HEK293 (cell line): Measurements from ENCODE around the gene CAPNS1.
A peak's percentile ranks its signal among the peaks of the same experiment; 100 is the strongest.

Source experiments
- EGR2 ChIP-seq: fragments of 450-650 bp; formaldehyde crosslinking; IDR thresholded peaks from 2 replicates; pipeline ENCODE4 v1.5.1; 2016; ENCODE audit warnings: low read depth, missing biosample characterization, missing genetic modification characterization
- FEZF1 ChIP-seq: fragments of 450-650 bp; formaldehyde crosslinking; IDR thresholded peaks from 2 replicates; pipeline ENCODE4 v1.5.1; 2016; ENCODE audit warnings: missing biosample characterization, missing genetic modification characterization
- HIC1 ChIP-seq: fragments of 450-650 bp; formaldehyde crosslinking; IDR thresholded peaks from 2 replicates; pipeline ENCODE4 v1.5.1; 2016; ENCODE audit warnings: missing biosample characterization, missing genetic modification characterization
- HOXC10 ChIP-seq: sonication (generic); formaldehyde crosslinking; IDR thresholded peaks from 2 replicates; pipeline ENCODE4 v1.8.1; 2023; ENCODE audit warnings: mild to moderate bottlenecking, missing genetic modification reagents
- MZF1 ChIP-seq: fragments of 450-650 bp; formaldehyde crosslinking; IDR thresholded peaks from 2 replicates; pipeline ENCODE4 v1.5.1; 2017; ENCODE audit warnings: missing biosample characterization, missing genetic modification characterization, borderline replicate concordance
- OSR2 ChIP-seq: fragments of 450-650 bp; formaldehyde crosslinking; IDR thresholded peaks from 2 replicates; pipeline ENCODE4 v1.5.1; 2016; ENCODE audit warnings: missing biosample characterization, missing genetic modification characterization
- PATZ1 ChIP-seq: fragments of 450-650 bp; formaldehyde crosslinking; IDR thresholded peaks from 2 replicates; pipeline ENCODE4 v1.5.1; 2016; ENCODE audit warnings: missing biosample characterization, missing genetic modification characterization
- PRDM1 ChIP-seq: fragments of 450-650 bp; formaldehyde crosslinking; IDR thresholded peaks from 2 replicates; pipeline ENCODE4; 2016; ENCODE audit warnings: missing biosample characterization, missing genetic modification characterization
- PRDM2 ChIP-seq: fragments of 450-650 bp; formaldehyde crosslinking; IDR thresholded peaks from 2 replicates; pipeline ENCODE4 v1.5.1; 2016; ENCODE audit warnings: missing biosample characterization, missing genetic modification characterization, borderline replicate concordance
- REST ChIP-seq: fragments of 450-650 bp; formaldehyde crosslinking; IDR thresholded peaks from 2 replicates; pipeline ENCODE4 v1.5.1; 2016; ENCODE audit warnings: missing biosample characterization, missing genetic modification characterization
- TCF7L2 ChIP-seq: IDR thresholded peaks from 2 replicates; pipeline ENCODE4 v1.6.1; 2011; ENCODE audit warnings: low read depth, mild to moderate bottlenecking, inconsistent platforms, low read length, moderate library complexity, borderline replicate concordance
- ZBTB1 ChIP-seq: fragments of 450-650 bp; formaldehyde crosslinking; IDR thresholded peaks from 2 replicates; pipeline ENCODE4 v1.5.1; 2016; ENCODE audit warnings: missing biosample characterization, missing genetic modification characterization
- ZBTB21 ChIP-seq: fragments of 450-650 bp; formaldehyde crosslinking; IDR thresholded peaks from 2 replicates; pipeline ENCODE4 v1.5.1; 2017; ENCODE audit warnings: missing biosample characterization, missing genetic modification characterization
- ZBTB49 ChIP-seq: fragments of 450-650 bp; formaldehyde crosslinking; IDR thresholded peaks from 2 replicates; pipeline ENCODE4 v1.5.1; 2016; ENCODE audit warnings: missing biosample characterization, missing genetic modification characterization, low read depth
- ZNF140 ChIP-seq: fragments of 450-650 bp; formaldehyde crosslinking; IDR thresholded peaks from 2 replicates; pipeline ENCODE4 v1.5.1; 2016; ENCODE audit warnings: missing biosample characterization, missing genetic modification characterization
- ZNF292 ChIP-seq: fragments of 450-650 bp; formaldehyde crosslinking; IDR thresholded peaks from 2 replicates; pipeline ENCODE4 v1.5.1; 2016; ENCODE audit warnings: low read depth, missing biosample characterization, missing genetic modification characterization, borderline replicate concordance
- ZNF394 ChIP-seq: fragments of 450-650 bp; formaldehyde crosslinking; IDR thresholded peaks from 2 replicates; pipeline ENCODE4 v1.5.1; 2016; ENCODE audit warnings: missing biosample characterization, missing genetic modification characterization, mild to moderate bottlenecking, moderate library complexity, borderline replicate concordance
- ZNF416 ChIP-seq: fragments of 450-650 bp; formaldehyde crosslinking; IDR thresholded peaks from 2 replicates; pipeline ENCODE4 v1.5.1; 2016; ENCODE audit warnings: missing biosample characterization, missing genetic modification characterization
- ZNF426 ChIP-seq: fragments of 450-650 bp; formaldehyde crosslinking; IDR thresholded peaks from 2 replicates; pipeline ENCODE4 v1.5.1; 2017; ENCODE audit warnings: missing biosample characterization, missing genetic modification characterization, mild to moderate bottlenecking, inconsistent platforms, moderate library complexity
- ZNF529 ChIP-seq: fragments of 450-650 bp; formaldehyde crosslinking; IDR thresholded peaks from 2 replicates; pipeline ENCODE4 v1.5.1; 2017; ENCODE audit warnings: missing genetic modification characterization, missing biosample characterization; ENCODE audit not compliant: insufficient replicate concordance
- ZNF664 ChIP-seq: fragments of 450-650 bp; formaldehyde crosslinking; IDR thresholded peaks from 2 replicates; pipeline ENCODE4 v1.5.1; 2016; ENCODE audit warnings: missing biosample characterization, missing genetic modification characterization
- ZNF670 ChIP-seq: fragments of 450-650 bp; formaldehyde crosslinking; IDR thresholded peaks from 2 replicates; pipeline ENCODE4 v1.5.1; 2016; ENCODE audit warnings: missing biosample characterization, missing genetic modification characterization, low read depth

Gene CAPNS1

GRCh38 chr19:36141039-36141927 lies 1.4 kb downstream of the CAPNS1 start (continued):
- no peak for TF ChIP-seq PRDM2 (tag by site-specific recombination)
- TF ChIP-seq ZBTB49 (tag by site-specific recombination), result no peak
- no peak for TF ChIP-seq ZNF140
- TF ChIP-seq PATZ1 (tag by site-specific recombination), result no peak; the same call in 1 of the 2 replicates
- TF ChIP-seq OSR2 (tag by site-specific recombination), result no peak
- TF ChIP-seq HIC1 (tag by site-specific recombination), result no peak
- TF ChIP-seq MZF1 (tag by site-specific recombination), result no peak
- peak; percentile 59; the same call in 1 of the 2 replicates for TF ChIP-seq ZBTB21 (tag by site-specific recombination)
- TF ChIP-seq TCF7L2, result no peak
- TF ChIP-seq FEZF1, result no peak
- no peak for TF ChIP-seq ZNF664 (tag by site-specific recombination)
- 0 out of 2 replicates have a peak, but pooled peaks have one; percentile 7 for TF ChIP-seq EGR2 (tag by site-specific recombination)
- no peak for TF ChIP-seq ZNF394 (tag by site-specific recombination)
- TF ChIP-seq ZBTB1 (tag by site-specific recombination), result no peak
- no peak for TF ChIP-seq PRDM1 (tag by site-specific recombination)
- TF ChIP-seq REST (tag by site-specific recombination), result no peak
- no peak for TF ChIP-seq ZNF416 (tag by site-specific recombination)
- no peak for TF ChIP-seq ZNF670
- TF ChIP-seq ZNF426, result no peak
- TF ChIP-seq ZNF292, result no peak
- TF ChIP-seq ZNF529 (tag by site-specific recombination), result no peak
- TF ChIP-seq HOXC10 (CRISPR knock-in tag), result no peak
